Keratinocyte (primary cell): Measurements from ENCODE around the gene MXRA5. TPM values are rescaled to one million over a fixed set of nuclear protein-coding genes. Genes with fewer than 3 reads are reported as not detected.
"Not testable (repeated sequence)": the region's sequence is repeated elsewhere in the genome, so short reads cannot be mapped to it uniquely, and the experiment has no call there.

Experiments used
- DNase-seq: peaks from one replicate; pipeline ENCODE4 v3.0.0-alpha.2; 2011; ENCODE audit warnings: low read depth, missing footprints, low spot score
- FAIRE-seq: peaks from 2 replicates; lab custom pipeline; 2011; peaks lifted over from hg19 to GRCh38; lab: Jason Lieb, UNC
- H2AFZ ChIP-seq: 2 replicates; pipeline ENCODE4 v1.6.0; 2012; ENCODE audit warnings: low read length, control low read depth, inconsistent platforms; ENCODE audit not compliant: control insufficient read depth
- H3K27ac ChIP-seq: 2 replicates; pipeline ENCODE4 v1.5.1; 2011; ENCODE audit warnings: low read length; ENCODE audit not compliant: control insufficient read depth, insufficient read depth
- H3K27me3 ChIP-seq: 3 replicates; pipeline ENCODE4 v1.6.0; 2011; ENCODE audit warnings: low read length; ENCODE audit not compliant: control insufficient read depth, insufficient read depth; ENCODE audit errors: extremely low read depth
- H3K36me3 ChIP-seq, 2 experiments: 2 replicates in 1 of 2; 3 replicates in 1 of 2; pipeline ENCODE4 v1.5.1; 2011; ENCODE audit warnings: low read length in 2 of 2, mild to moderate bottlenecking in 1 of 2; ENCODE audit not compliant: control insufficient read depth in 2 of 2, insufficient read depth in 2 of 2; ENCODE audit errors: extremely low read depth in 1 of 2
- H3K4me1 ChIP-seq: 3 replicates; pipeline ENCODE4 v1.5.1; 2011; ENCODE audit warnings: low read length; ENCODE audit not compliant: control insufficient read depth, insufficient read depth; ENCODE audit errors: extremely low read depth
- H3K4me2 ChIP-seq: 3 replicates; pipeline ENCODE4 v1.6.0; 2011; ENCODE audit warnings: low read depth, low read length; ENCODE audit not compliant: control insufficient read depth, insufficient read depth; ENCODE audit errors: extremely low read depth
- H3K4me3 ChIP-seq, 3 experiments: fragments of 200-600 bp in 1 of 3; sonication (generic) in 1 of 3; 2 replicates in 2 of 3; 3 replicates in 1 of 3; pipeline ENCODE4 v1.5.1; 2011 to 2016; ENCODE audit warnings: low read length in 3 of 3, mild to moderate bottlenecking in 3 of 3, control low read depth in 2 of 3, inconsistent platforms in 1 of 3, low read depth in 1 of 3, mixed read lengths in 1 of 3, mixed run types in 1 of 3, moderate library complexity in 1 of 3; ENCODE audit not compliant: control insufficient read depth in 2 of 3, insufficient read depth in 2 of 3; ENCODE audit errors: extremely low read depth in 1 of 3
- H3K79me2 ChIP-seq: 2 replicates; pipeline ENCODE4 v1.6.0; 2012; ENCODE audit warnings: low read length; ENCODE audit not compliant: control insufficient read depth, insufficient read depth
- H3K9ac ChIP-seq: 3 replicates; pipeline ENCODE4 v1.6.0; 2011; ENCODE audit warnings: low read length; ENCODE audit not compliant: control insufficient read depth, insufficient read depth; ENCODE audit errors: extremely low read depth
- H3K9me1 ChIP-seq: 3 replicates; pipeline ENCODE4 v1.6.0; 2011; ENCODE audit warnings: low read length; ENCODE audit not compliant: control insufficient read depth, insufficient read depth; ENCODE audit errors: extremely low read depth
- H3K9me3 ChIP-seq: 2 replicates; pipeline ENCODE4 v1.5.1; 2012; ENCODE audit warnings: low read depth, low read length; ENCODE audit not compliant: control insufficient read depth
- H4K20me1 ChIP-seq: 3 replicates; pipeline ENCODE4 v1.6.0; 2011; ENCODE audit warnings: low read length; ENCODE audit not compliant: control insufficient read depth, insufficient read depth; ENCODE audit errors: extremely low read depth
- EZH2 ChIP-seq: IDR thresholded peaks from one replicate; pipeline ENCODE4 v1.6.1; 2012; ENCODE audit warnings: inconsistent platforms, mild to moderate bottlenecking, low read length, moderate library complexity
- dilution Hi-C: fragments of 300-500 bp; cut with MboI; formaldehyde crosslinking; loops from one replicate; pipeline ENCODE4 v1.7.0; 2020; ENCODE audit warnings: low sequenced_read_pairs; ENCODE audit not compliant: extremely low pct_ligation_motif_present
- polyA plus RNA-seq, 5 experiments: library from polyadenylated mRNA; depleted of rRNA in 3 of 5; stranded (reverse) in 3 of 5; stranded (forward) in 1 of 5; unstranded in 1 of 5; fragments of >200 nt; gene quantifications; 1 replicate in 1 of 5; 2 replicates in 3 of 5; 3 replicates in 1 of 5; pipeline versions ENCODE4 v1.2.1 to v1.2.3, GENCODE V29; 2011 to 2012; ENCODE audit warnings: missing spikeins in 2 of 5, low read depth in 1 of 5, low replicate concordance in 1 of 5
- TF ChIP-seq, protein P1 (sequence below), 3 experiments: IDR thresholded peaks in 1 of 3; conservative IDR thresholded peaks in 1 of 3; optimal IDR thresholded peaks in 1 of 3; 2 replicates in 2 of 3; 3 replicates in 1 of 3; pipeline versions ENCODE3 to v1.5.1; 2011; ENCODE audit warnings: low read length in 3 of 3, mild to moderate bottlenecking in 3 of 3, moderate library complexity in 2 of 3, control low read depth in 1 of 3, inconsistent platforms in 1 of 3; ENCODE audit not compliant: insufficient read depth in 2 of 3; ENCODE audit errors: extremely low read depth in 1 of 3

The MXRA5 gene
- polyA plus RNA-seq, 1 donor (not counting 4 experiments of a cell fraction or from before 2014, with no cell fraction given) = 6.5 TPM

DNA sequence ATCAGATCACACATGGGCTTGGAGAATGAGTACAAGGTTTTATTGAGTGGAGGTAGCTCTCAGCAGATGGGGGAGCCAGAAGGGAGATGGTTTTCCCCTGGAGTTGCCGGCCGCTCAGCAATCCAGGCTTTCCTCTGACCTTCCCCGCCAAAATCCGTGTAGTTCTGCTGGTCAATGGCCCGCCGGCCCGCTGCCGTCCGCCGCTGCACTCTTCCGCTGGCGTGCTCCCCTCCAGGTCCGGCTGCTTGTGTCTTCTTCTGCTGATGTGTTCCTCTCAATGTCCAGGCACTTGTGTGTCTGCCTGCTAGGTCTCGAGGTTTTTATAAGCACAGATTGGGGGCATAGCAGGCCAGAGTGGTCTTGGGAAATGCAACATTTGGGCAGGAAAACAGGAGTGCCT lies 14.4 kb upstream of the MXRA5 start:
- Histone ChIP-seq H3K36me3 (no peaks in the 10 kb centered on the region), H3K9me1 (no peaks in the 10 kb centered on the region), H3K4me3 (no peak overlapping the region), H3K9me3 (no peaks in the 10 kb centered on the region), H3K4me1 (peaks cover 8% of the 10 kb centered on the region), H3K9ac (no peak overlapping the region), H4K20me1 (no peaks in the 10 kb centered on the region), H2AFZ (no peak overlapping the region), H3K27ac (no peak overlapping the region), H3K4me2 (no peak overlapping the region), H3K27me3 (no peaks in the 10 kb centered on the region), H3K79me2 (no peaks in the 10 kb centered on the region)
- DNase-seq (no peak), FAIRE-seq (no peak)
- dilution Hi-C loops = no loop called here
- TF ChIP-seq EZH2 = no peak
- TF ChIP-seq, protein P1, sequence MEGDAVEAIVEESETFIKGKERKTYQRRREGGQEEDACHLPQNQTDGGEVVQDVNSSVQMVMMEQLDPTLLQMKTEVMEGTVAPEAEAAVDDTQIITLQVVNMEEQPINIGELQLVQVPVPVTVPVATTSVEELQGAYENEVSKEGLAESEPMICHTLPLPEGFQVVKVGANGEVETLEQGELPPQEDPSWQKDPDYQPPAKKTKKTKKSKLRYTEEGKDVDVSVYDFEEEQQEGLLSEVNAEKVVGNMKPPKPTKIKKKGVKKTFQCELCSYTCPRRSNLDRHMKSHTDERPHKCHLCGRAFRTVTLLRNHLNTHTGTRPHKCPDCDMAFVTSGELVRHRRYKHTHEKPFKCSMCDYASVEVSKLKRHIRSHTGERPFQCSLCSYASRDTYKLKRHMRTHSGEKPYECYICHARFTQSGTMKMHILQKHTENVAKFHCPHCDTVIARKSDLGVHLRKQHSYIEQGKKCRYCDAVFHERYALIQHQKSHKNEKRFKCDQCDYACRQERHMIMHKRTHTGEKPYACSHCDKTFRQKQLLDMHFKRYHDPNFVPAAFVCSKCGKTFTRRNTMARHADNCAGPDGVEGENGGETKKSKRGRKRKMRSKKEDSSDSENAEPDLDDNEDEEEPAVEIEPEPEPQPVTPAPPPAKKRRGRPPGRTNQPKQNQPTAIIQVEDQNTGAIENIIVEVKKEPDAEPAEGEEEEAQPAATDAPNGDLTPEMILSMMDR (optimal IDR thresholded peaks at IDR 0.05 in 1 of 3, IDR thresholded peaks at IDR 0.05 in 1 of 3, conservative IDR thresholded peaks at IDR 0.05 in 1 of 3; ENCODE audit: extremely low read depth in 1 of 3, insufficient read depth in 2 of 3, low read length in 3 of 3) = no peak

DNA sequence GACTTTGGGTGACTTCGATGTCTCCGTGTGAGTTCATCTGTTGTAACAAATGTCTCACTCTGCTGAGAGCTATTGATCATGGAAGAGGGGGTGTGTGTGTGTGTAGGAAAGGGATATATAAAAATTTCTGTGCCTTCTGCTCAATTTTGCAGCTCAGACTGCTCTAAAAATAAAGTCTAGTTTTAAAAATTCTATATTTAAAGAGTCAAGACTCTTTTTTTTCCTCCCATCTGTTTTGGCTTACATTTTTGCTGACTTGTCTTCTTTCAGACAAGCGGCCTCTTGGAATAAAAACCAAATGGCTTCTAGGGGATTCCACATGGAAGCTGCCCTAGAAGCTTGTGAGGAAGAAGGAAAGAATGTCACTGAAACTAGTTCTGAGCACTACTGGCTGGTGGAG lies 6.3 kb upstream of the MXRA5 start:
- H3K36me3 ChIP-seq, H3K79me2 ChIP-seq, H3K4me2 ChIP-seq, FAIRE-seq, DNase-seq, H4K20me1 ChIP-seq, H3K9ac ChIP-seq, H3K4me1 ChIP-seq, H3K4me3 ChIP-seq, H3K9me1 ChIP-seq, H3K27me3 ChIP-seq, H3K27ac ChIP-seq, H3K9me3 ChIP-seq, H2AFZ ChIP-seq, dilution Hi-C loops: not testable (repeated sequence)

DNA sequence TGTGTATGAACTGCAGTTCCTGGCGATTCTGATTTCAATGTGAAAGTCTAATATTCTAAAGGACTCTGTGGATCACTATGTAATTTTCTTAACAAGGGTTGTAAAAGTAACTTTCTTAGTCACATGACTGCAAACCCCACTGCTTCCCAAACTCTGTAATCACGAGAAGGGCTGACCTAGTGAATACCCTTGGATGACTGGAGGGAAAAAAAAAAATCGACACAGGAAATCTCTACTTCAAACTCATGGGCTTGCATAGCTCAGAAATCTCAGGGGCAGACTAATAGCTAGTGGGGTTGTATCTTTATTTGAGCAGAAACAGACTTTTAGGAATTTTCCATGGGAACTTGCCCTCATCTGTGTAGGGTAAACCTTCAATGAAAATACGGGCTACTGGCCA lies 4.8 kb upstream of the MXRA5 start:
- H3K4me3 ChIP-seq = no peak overlapping the region
- H3K9me1 ChIP-seq = no peaks in the 10 kb centered on the region
- dilution Hi-C loops = no loop called here
- no peak for DNase-seq
- no peak overlapping the region for H3K27ac ChIP-seq
- H3K4me1 ChIP-seq = peaks cover 1% of the 10 kb centered on the region
- H3K79me2 ChIP-seq = no peaks in the 10 kb centered on the region
- H3K9me3 ChIP-seq = peaks cover 4% of the 10 kb centered on the region
- no peak overlapping the region for H3K4me2 ChIP-seq
- TF ChIP-seq, protein P1 (optimal IDR thresholded peaks at IDR 0.05 in 1 of 3, IDR thresholded peaks at IDR 0.05 in 1 of 3, conservative IDR thresholded peaks at IDR 0.05 in 1 of 3; ENCODE audit: extremely low read depth in 1 of 3, insufficient read depth in 2 of 3, low read length in 3 of 3) = no peak
- no peak for TF ChIP-seq EZH2
- no peaks in the 10 kb centered on the region for H3K36me3 ChIP-seq
- no peaks in the 10 kb centered on the region for H4K20me1 ChIP-seq
- FAIRE-seq = no peak
- no peak overlapping the region for H3K9ac ChIP-seq
- no peak overlapping the region for H2AFZ ChIP-seq
- H3K27me3 ChIP-seq = peaks cover 1% of the 10 kb centered on the region
